SIG-M5 treated with dmso at 0.1 percent for 504 hours (cell line): ENCODE measurements around the gene CHRD.

ENCODE experiments used
- DNase-seq: peaks from one replicate; lab custom pipeline; 2025; ENCODE audit not compliant: unreplicated experiment; lab: John Stamatoyannopoulos, UW

Gene CHRD

GRCh38 chr3:184360929-184361531 lies 18.8 kb upstream of the CHRD start:
- DNase-seq: no peak

DNA sequence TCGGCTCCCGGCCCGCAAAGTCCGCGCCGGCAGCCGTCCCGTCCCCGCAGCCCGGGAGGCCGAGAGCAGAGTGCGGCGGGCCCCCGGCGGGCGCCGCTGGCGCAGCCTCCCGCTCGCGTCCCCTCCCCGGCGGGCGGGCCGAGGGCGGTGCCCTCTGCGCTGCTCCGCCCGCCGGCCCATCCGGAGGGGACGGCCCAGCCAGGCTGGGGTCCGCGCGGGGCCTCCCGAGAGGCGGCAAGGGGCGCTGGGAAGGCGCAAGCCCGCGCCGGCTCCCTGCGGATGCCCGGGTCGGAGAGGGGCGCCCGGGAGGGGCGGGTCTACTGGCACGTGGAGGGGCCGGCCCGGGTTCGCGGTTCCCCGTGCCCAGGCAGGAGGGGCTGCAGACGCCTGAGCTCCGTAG lies 18.3 kb upstream of the CHRD start, which contains the start of the genes CLCN2 and POLR2H:
Gene CLCN2 (minus strand): TSS at position 74 of the 400 bp plus-strand sequence. CDS start 126 bp downstream, outside the sequence.
Gene POLR2H (plus strand): TSS at position 179 of the 400 bp plus-strand sequence. CDS start 1,783 bp downstream, outside the sequence.
- peak; percentile 47 for DNase-seq

GRCh38 chr3:184361932-184362667 lies 17.8 kb upstream of the CHRD start:
- peak; percentile 69 for DNase-seq

- DNase-seq: peak; percentile 99
Observed at GRCh38 chr3:184362668-184363546, 16.9 kb upstream of the CHRD start.

DNA sequence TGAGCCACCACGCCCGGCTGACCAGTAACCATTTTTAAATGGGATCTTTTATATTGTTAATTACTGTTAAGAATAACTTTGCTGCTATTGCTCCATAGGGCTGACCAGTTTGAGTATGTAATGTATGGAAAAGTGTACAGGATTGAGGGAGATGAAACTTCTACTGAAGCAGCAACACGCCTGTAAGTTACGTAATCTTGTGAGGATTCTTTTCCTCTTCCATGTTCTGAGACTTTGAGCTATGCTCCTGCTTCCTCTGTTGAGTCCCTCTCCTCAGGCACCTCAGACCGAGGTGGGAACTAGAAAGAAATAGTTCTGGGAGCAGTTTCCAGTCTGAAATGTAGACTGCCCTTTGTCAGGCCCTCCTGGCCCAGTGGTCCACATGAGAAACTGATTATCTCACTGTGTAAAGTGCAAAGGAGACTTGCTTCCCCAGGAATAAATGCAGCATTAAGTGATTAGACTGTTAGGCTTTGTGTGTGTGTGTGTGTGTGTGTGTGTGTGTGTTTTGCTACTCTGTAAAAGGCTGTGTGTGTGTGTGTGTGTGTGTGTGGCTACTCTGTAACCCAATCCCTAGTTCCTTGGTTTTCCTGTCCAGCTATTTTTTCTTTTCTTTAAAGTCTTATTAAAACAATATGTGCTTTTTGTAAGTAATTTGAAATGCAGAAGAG lies 13.1 kb upstream of the CHRD start:
- DNase-seq: peak; percentile 17

GRCh38 chr3:184368116-184368515 lies 11.7 kb upstream of the CHRD start:
- no peak for DNase-seq

- DNase-seq: no peak
Observed at GRCh38 chr3:184368586-184369183, 11.2 kb upstream of the CHRD start.

GRCh38 chr3:184371570-184372018 lies 8.3 kb upstream of the CHRD start:
- DNase-seq: peak; percentile 89

DNA sequence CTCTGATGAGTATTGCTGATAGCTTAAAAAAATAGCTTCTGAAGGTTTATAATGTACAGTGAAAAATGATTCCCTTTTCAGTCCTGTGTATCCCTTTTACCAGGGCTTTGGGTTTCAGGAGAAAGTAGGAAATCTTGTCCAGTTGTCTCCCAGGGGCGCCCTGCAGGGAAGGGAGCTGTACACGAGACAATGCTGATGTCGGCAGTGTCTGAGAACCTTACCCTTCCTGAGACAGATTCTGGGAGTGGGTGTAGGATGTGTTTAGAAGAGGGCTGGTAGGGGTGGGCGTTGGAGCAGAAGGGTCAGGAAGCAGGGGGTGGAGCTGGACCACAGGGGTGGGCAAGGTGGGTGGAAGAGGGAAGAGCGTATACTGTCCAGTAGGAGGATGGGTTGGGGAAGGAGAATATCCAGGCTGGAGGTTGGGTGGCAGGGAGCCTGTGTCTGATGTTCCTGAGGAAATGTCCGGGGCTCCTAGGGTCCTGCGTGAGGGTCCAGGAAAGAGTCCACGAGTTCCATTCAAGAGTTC lies 7.5 kb upstream of the CHRD start:
- no peak for DNase-seq

GRCh38 chr3:184372911-184373310 lies 6.9 kb upstream of the CHRD start:
- DNase-seq: no peak

DNA sequence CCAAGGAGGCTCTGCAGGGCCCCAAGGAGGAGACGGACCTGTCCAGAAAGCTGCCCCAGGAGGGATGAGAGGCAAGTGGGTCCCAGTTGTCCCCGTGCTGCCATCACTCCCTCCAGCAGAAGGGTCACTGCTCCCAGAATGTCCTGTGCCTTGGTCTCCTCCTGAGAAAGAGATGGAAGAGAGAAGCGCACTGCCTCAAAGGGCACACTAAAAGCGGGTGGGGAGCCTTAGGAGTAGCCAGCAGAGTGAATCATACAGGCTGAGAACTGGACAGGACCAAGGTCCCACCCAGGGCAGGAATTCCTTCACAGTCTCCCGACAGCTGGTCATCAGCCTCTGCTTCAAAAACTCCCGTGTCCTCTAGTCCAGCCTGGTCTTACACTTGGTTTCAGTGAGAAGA lies 6.4 kb upstream of the CHRD start:
- DNase-seq: no peak

- no peak for DNase-seq
Observed at GRCh38 chr3:184375747-184376461, 4.0 kb upstream of the CHRD start.

DNA sequence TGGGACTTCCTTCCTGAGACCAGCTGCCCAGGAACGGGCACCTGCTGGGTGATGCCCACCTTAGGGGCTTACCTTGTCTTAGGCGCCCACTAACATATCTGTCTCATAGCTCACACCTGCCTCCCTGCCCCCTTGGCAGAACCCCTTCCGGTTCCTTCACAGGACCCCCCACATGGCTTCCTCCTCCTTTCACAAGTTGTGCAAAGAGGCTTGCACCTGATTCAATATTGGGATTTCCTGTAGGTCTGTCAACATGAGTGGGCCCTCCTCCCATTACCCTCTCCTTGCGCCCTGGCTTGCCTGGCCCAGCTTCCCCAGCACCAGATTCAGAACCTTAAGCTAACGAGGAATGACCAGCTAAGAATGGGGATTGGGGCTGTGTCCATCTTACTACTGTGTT lies 2.5 kb upstream of the CHRD start:
- DNase-seq: no peak

- DNase-seq: no peak
Observed at GRCh38 chr3:184377882-184378445, 1.9 kb upstream of the CHRD start, which contains the start of gene THPO. TSS of gene THPO (minus strand) at chr3:184378207. CDS start at chr3:184376259, 1,948 bp downstream.

- no peak for DNase-seq
Observed at GRCh38 chr3:184378651-184379357, 1.1 kb upstream of the CHRD start.

- DNase-seq: no peak
Observed at GRCh38 chr3:184380185-184380626, 352 bp downstream of the CHRD start.

DNA sequence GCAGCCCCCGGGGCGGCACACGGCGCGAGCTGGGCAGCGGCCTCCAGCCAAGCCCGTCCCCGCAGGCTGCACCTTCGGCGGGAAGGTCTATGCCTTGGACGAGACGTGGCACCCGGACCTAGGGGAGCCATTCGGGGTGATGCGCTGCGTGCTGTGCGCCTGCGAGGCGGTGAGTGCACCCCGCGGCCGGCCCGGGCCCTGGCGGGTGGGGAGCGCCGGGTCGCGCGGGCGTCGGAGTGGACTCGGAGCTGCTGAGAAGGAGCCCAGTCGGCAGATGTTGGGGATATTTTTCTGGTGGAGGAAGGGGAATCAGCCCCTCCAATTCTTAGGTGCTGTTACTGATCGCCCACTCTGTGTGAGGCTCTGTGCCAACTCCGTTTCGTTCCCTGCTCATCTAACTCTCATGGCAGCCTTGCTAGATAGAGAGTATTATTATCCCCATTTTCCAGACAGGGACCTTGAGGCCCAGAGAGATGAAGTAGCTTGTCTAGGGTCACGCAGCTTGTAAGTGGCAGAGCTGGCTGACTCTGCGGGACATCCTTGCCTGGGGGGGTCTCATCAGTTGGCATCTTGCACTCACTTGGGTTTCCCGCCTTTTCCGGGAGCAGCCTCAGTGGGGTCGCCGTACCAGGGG lies 890 bp downstream of the CHRD start:
- DNase-seq: no peak
